UCSD-AML1 (cell line): ENCODE data around the gene CBX4.

Experiments
- DNase-seq: peaks from one replicate; lab custom pipeline; 2025; ENCODE audit not compliant: unreplicated experiment; lab: John Stamatoyannopoulos, UW

Gene CBX4

GRCh38 chr17:79842656-79843473 is 3.6 kb upstream of the CBX4 start:
- no peak for DNase-seq

- DNase-seq = no peak
Measured at GRCh38 chr17:79842136-79842655, 3.0 kb upstream of the CBX4 start.

GRCh38 chr17:79841369-79842135 is 2.3 kb upstream of the CBX4 start:
- no peak for DNase-seq

- no peak for DNase-seq
Measured at GRCh38 chr17:79840989-79841286, 1.7 kb upstream of the CBX4 start.

- DNase-seq = no peak
Measured at GRCh38 chr17:79840269-79840988, 1.2 kb upstream of the CBX4 start.

GRCh38 chr17:79838522-79839274 is 542 bp downstream of the CBX4 start:
- peak; percentile 49 for DNase-seq

- DNase-seq = no peak
Measured at GRCh38 chr17:79837888-79838521, 1.2 kb downstream of the CBX4 start.

GRCh38 chr17:79836972-79837887 is 2.0 kb downstream of the CBX4 start:
- DNase-seq = no peak

GRCh38 chr17:79836510-79836971 is 2.7 kb downstream of the CBX4 start:
- DNase-seq = no peak

- DNase-seq = no peak
Measured at GRCh38 chr17:79835953-79836509, 3.2 kb downstream of the CBX4 start.

GRCh38 chr17:79835470-79835899 is 3.8 kb downstream of the CBX4 start:
- no peak for DNase-seq

- peak; percentile 51 for DNase-seq
Measured at GRCh38 chr17:79834565-79835469, 4.4 kb downstream of the CBX4 start.

GRCh38 chr17:79833744-79834564 is 5.3 kb downstream of the CBX4 start:
- DNase-seq = no peak

- DNase-seq = no peak
Measured at GRCh38 chr17:79833110-79833450, 6.2 kb downstream of the CBX4 start.

- peak; percentile 64 for DNase-seq
Measured at GRCh38 chr17:79832218-79833109, 6.8 kb downstream of the CBX4 start.
